Frontal cortex (tissue), 4 donors: ENCODE data around the gene PPP1R9A. TPM values are rescaled to one million over a fixed set of nuclear protein-coding genes. Genes with fewer than 3 reads are reported as not detected.
A peak's percentile ranks its signal among the peaks of the same experiment; 100 is the strongest.

Experiments used
- DNase-seq, 2 donors: peaks; one replicate each; pipeline ENCODE4 v3.0.0; 2012; ENCODE audit warnings: low spot score in 2 of 2
- FAIRE-seq: peaks from 2 replicates; lab custom pipeline; 2012; peaks lifted over from hg19 to GRCh38; lab: Jason Lieb, UNC
- total RNA-seq: library from RNA; depleted of rRNA; stranded (reverse); fragments of >200 nt; gene quantifications from one replicate; pipeline ENCODE4 v1.2.3, GENCODE V29; 2014
- donor health status: control.
- donor health status: control.
- donor health status: control.

PPP1R9A gene
- total RNA-seq, 1 donor from 2014 or later, result 93.3 TPM

DNA sequence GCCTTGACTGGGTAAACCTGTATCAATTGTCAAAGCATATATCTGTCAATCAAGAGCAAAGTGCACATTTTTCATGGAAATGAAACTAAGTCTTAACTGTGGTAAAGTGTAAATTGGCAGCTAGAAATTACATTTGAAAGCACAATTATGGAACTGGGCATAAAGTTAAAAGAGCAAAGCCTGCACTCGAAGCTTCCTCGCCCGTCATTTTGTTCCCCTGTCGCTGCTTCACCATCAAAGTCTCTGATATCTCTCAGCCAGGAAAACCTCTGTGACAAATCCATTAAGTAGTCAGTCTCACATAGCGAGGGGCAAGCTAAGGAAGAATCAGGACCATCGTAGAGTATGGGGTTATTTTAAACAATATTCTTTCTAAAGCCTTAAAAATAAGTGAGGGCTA, 389.1 kb downstream of the PPP1R9A start:
- FAIRE-seq (no peak), DNase-seq (no peak)

DNA sequence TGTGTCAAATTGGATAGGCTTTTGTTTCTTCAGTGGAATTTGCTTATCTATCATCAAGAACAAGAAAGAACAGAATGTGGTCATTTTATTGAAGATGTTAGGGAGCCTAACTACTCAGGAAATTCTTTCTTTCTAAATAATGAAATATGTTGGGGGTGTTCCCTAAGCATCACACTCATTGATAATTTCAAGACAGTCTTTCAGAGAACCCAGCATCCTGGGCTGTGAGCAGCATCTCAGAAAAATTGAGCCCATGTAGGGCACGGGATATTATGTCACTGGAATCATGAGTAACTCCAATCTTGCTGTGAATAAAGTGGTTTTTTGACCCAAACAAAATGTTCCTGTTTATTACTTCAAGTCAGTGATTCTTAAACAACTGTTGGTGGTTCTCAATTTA, 389.6 kb downstream of the PPP1R9A start:
- FAIRE-seq, result no peak

DNA sequence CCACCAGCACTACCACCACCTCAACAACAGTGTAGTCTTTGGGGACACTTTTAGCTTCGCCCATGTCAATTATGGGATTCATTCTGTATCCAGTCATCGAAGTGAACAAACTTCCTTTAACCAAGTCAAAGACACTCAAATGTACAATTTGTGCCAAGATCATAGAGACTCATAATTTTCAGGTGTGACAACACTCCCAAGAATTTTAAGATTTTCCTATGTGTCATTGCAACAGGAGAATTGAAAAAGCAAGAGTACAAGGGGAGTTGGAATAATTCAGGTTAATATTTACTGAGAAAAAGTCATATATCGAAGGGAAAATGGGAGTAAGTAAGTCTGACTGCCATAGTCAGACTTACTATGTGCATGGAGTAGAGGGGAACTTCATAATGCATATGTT, 390.7 kb downstream of the PPP1R9A start:
- no peak for FAIRE-seq
- no peak for DNase-seq

More for the DNA sequence above, 389.6 kb downstream of the PPP1R9A start:
- no peak for DNase-seq

DNA sequence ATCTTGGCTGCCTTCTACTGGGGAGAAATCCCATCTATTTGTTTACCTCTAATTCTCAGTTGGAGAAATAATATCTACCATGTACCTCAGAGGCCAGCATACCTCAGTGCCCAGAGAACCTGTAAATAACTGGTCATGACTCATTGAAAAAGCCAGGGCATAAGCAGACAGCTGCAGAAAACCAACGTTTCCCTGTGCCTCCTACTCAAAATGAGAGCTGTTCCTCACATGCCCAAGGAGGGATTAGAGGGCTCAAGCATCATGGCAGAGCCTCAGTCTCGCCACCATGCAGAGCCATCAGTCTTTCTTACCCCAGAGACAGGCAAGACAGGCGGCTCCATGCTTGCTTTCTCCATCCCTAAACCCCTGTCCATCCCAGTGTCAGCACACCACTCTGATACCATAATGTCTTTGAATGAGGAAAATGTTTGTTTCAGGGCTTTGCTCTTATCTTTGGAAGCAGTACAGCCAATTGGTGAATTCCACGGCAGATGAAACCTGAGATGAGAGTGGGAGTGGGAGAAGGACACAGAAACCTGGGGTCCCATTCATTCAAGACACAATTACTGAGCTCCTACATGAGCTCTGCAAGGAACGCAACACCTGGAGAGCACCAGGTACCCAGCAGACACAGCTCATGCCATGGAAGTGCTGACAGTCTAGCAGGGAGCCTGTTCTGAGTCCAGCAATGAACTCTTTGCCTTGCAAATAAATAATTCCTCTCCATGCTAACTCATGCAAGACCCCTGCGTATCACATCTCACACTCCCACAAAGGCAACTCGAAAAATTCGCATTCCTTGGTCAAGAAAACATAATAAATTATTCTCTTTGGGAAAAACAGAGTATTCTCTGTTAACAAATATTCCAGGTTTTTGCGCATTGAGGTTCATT, 395.9 kb downstream of the PPP1R9A start:
- no peak for FAIRE-seq
- DNase-seq, result no peak

DNA sequence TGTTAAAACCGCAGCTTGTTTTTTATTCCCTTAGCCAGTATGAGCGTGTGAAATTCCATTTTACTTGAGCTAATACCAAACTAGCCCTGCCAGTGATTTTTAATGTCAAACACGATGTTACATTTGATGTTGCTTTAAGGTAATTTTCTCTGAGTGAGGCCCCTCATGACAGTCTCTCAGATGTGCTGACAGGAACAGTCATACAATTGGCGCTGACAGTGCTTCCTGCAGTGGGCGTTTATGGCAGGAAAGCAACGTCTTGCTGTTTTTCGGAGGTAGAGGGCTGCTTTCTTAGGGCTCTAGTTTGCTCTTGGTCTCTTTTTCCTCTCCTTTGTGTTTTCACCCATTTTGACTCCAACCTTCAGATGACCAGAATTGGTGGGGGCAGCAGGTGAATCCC, 397.6 kb downstream of the PPP1R9A start:
- DNase-seq (no peak), FAIRE-seq (no peak)

DNA sequence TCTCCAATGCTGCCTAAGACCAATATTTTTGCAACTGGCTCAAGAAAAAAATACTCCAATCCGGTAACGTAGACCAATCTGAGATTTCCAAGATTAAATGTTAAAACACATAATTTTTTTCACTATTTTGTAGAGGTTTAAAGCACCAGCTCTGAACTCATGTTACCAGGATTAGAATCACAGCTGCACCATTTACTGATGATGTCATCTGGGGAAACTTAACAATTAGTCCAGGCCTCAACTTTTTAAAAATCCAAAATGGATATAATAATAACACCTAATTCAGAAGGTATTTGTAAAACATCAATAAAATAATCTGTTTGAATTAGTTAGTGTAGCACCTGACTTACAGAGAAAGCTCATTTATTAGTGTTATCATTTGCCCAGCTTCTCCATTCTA, 402.6 kb downstream of the PPP1R9A start:
- DNase-seq, result no peak

DNA sequence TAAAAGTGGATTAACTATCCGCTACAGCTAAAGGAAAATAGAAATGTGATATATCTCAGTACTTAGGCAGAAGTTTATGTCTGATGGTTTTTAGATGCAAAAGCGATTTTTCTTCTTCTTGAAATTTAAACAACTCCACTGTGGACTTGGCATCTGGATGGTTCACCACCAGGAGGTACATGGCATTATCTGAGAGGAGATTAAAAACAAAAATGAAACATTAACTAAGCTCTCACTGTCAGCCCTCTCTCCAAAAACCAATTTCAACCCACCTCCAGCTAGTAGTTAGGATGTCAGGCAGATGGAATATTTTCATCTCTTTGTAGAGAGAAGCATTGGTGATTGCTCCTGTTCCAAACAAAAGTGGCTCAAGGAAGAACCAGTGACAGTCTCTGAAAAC, 404.0 kb downstream of the PPP1R9A start:
- FAIRE-seq (no peak), DNase-seq (no peak)

More for the DNA sequence above, 402.6 kb downstream of the PPP1R9A start:
- FAIRE-seq, result no peak

DNA sequence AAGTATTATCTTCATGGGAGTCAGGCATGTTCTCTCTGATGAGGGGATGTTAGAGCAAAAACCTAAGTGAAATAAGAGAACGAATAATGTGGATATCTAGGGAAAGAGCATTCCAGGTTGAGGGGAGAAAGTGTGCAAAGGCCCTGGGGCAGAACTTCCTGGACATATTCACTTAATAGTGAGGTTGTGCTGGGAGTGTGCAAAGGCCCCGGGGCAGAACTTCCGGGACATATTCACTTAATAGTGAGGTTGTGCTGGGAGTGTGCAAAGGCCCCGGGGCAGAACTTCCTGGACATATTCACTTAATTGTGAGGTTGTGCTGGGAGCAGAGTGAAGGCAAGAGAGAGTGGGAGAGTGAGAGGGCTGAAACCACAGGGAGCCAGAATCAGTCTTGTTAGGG, 405.2 kb downstream of the PPP1R9A start:
- FAIRE-seq (no peak), DNase-seq (no peak)

DNA sequence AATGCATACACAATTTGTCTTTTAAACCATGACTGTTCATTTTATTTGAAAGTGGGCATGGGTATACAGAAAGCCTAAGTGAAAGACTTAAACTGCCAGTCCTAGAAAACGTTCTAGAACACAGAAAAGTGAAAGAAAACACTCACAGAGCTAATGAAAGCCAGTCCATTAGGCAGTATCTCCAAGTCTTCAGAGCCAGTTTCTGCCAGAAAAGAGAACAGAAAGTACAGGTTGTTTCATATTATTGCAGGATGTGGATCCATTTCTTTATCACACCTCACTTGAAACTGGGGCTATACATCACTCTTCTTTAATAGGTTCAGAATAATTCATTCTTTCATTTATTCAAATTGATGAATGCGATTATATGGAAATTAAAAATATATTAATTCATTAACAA, 409.2 kb downstream of the PPP1R9A start:
- DNase-seq (no peak), FAIRE-seq (peak; percentile 19)

DNA sequence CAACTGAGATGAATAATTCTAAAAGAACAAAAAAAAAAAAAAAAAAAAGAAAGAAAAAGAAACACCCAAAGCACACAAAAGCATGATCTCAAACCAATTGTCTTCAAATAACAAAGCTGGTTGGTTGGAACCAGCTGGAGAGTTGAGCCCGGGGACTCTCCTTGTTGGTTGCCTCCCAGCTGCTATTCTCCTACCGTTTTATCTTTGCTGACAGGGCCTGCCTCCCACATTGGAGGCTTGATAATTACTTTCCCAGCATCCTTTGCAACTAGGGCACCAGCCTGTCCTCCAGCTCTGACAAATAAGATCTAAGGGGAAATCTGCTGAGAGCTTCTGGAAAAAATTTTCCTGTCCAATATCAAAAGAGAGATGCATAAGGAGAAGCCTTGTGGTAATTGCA, 410.2 kb downstream of the PPP1R9A start:
- DNase-seq (no peak), FAIRE-seq (no peak)

DNA sequence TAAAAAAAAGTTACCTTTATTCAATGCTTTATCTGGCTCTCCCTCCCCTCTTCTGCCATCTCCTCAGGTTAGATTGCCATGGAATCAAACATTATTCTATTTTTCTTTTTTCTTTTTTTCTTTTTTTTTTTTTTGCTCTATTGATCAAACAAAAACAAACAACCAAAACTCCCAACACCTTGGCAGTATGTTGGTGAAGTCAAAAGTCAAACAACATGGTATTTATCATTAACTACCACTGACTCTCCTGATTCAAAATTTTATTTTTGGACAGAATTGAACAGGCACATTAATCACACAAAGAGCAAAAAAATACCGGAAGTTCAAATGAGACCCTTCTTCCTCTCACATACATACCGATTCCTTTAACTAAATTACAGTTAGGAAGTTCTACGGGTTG, 410.6 kb downstream of the PPP1R9A start:
- no peak for DNase-seq
- FAIRE-seq, result no peak

DNA sequence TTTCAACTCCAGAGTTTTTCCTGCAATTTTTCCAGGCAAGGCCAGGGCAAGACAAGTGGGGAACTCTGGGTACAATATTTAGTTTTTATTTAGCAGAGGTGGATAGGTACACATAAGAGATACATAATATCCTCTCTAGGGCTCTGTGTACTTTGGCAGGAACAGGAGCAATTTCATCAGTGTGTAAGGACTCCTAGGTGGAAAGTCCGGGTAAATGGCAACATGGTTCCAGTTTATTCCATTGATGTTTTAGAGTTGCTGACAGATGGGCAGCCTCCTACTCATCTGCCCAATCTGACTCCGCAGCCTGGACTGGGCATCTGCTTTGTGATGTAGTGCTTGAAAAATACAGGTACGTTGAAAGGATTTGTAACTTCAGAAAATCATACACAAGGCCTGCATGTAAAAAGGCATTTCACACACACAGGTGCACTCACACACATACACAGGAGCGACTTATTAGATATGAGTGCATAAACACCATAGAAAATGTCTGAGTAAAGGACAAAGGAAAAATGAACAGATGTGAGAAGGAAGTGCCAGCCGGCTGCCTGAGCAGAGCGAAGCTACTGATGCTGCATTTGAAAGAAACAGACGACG, 411.2 kb downstream of the PPP1R9A start:
- FAIRE-seq (no peak), DNase-seq (no peak)

DNA sequence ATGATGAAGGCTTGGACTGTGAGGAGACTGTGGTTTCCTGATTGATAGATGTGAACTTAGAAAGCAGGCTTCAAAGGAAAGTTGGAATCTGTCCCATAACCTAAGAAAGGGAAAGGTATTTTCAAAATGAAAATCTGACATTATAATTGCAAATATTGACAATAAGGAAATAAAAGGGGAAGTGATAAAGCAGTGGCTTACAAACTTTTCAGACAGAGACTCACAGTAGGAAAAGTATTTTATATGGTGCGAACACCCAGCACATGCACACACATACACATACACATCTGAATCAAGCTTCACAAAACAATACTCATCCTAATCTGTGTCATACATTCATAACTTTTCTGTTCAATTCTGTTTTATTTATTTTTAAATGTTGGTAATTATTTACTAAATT, 412.2 kb downstream of the PPP1R9A start:
- no peak for DNase-seq
- no peak for FAIRE-seq

DNA sequence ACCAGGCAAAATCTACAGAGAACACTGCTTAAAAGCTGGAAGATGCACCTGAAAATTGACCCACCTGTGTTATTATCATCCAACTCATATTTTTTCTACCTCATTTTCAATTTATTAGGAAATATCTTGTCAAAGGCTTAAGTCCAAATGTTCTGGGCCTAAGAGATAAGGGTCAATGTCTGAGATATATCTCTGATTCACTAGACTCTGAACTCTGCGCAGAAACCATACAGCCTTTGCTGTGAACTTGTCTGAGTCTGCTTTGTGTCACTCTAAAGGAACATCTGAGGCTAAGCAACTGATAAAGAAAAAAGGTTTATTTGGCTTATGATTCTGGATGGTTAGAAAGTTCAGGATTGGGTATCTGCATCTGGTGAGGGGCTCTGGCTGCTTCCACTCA, 413.3 kb downstream of the PPP1R9A start:
- FAIRE-seq (no peak), DNase-seq (no peak)

DNA sequence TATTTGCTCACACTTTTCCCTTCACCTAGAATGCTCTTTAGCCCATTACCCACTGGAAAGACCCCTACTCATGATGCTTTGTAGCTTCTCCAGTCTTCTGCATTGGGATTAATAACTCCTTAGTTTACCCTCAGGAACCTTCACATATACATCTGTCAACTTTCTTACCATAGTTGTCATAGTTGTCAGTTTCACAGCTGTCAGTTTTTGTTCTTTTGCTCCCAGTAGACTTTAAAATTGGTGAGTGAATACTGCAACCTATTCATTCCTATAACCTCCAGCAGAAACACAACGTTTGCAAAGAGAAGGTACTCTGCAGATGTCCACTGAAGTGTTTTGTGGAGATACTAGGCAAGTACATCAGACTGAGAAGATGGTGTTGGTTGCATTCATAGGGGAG, 414.3 kb downstream of the PPP1R9A start:
- DNase-seq (no peak), FAIRE-seq (no peak)

DNA sequence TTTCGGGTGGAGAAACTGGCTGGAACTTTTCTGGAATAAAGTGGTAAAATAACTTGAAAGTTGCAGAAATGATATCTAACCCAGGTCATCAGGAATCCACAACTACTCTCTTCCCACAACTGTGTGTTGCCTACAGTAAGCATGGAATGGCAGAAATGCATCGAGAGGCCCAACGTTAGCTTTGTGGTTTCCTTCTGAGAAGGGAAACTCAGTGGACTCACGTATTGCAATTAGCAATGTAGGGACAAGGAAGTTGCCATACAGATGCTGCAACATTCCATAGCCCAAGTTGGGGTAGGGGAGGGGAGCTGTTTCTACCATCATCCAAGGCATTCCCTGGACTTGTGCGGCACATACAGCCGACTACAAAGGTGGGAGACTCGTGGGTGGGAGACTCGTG, 415.0 kb downstream of the PPP1R9A start:
- no peak for DNase-seq
- no peak for FAIRE-seq

DNA sequence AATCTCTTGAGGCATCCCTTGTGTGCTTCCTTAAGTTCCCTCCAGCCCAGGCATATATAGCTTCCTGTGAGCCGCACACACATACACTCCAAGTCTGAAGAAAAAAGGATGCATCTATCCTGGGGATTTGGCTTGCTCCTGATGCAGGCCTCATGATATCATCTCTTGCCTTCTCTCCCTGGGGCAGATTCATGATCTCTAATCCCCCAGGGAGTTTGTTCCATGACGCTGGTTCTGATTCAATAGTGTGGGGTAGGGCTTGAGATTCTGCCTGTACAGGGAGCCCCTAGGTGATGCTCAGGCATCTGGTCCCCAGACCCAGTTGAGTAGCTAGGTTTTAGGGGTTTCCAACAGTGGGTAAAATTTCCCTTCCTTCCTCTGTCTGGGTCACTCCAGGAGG, 415.5 kb downstream of the PPP1R9A start:
- DNase-seq (no peak), FAIRE-seq (no peak)

DNA sequence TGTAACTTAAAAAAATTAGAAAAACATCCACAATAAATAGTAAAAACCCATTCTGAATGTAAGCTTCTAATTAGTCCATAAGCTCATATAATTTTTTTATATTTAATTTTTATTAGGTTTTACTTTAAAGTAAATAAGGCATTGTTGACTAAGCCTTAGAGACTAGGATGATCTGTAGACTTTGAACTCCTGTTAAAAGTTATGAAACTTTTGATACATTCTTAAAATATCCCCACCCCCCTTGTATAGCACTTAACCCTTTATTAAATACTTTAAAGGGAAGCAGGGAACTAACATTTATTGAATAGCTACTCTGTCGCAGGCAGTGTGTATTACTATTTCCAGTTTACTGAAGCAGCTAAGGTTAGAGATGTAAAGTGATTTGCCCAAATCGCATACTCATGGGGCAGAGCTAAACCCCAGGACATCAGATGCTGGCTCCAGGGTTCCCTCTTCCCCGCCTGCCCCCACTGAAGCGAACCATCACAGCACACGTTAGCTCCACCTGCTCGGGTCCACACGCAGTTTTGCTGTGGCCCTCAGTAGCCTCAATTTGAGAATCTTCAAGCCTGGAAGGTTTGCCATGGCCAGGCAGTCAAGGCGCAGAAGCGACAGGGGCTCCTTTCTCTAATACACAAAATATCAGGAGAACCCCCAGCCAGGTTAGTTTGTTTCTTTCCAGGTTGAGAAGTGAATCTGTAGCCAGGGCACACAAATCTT, 416.2 kb downstream of the PPP1R9A start:
- no peak for DNase-seq
- FAIRE-seq, result no peak

DNA sequence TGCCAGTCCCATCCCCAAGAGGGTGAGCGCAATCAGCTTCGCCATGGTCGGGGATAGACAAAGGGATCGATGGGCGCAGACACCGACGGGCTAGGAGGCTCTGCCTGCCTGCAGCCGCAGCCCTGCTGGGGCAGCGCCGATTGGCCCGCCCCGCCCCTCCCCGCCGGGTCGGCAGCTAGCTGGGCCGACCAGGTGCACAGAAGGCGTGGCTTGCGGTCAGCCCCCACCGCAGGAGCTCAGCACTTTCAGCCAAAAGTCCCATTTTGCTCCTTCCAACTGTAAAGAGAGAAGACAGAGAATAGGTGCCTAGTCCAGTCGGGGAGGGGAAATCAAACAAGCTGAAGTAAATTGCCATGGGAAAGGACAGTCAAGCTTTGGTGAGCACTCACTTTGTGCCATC, 417.0 kb downstream of the PPP1R9A start, which contains the start of gene PON1:
PON1 (minus strand) TSS at position 102 of the 400 bp plus-strand sequence; CDS start at position 45, 57 bp downstream.
- FAIRE-seq (no peak), DNase-seq (no peak)

DNA sequence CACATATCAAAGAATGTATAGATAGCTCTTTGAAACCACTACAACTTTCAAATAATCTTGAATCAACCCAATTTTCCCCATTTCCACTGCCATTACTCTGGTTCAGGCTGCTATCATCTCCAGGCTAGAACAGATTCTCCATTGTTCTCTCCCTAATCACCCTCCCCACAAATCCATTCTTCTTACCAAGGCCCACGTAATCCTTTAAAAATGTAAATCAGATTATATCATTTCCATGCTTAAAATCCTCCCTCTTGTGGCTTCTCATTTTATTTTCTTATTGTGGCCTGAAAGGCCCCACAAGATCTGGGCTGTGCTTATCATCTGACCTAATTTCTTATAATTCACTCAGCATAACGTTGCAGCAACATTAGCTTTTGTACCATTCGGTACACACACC, 420.0 kb downstream of the PPP1R9A start:
- FAIRE-seq (no peak), DNase-seq (no peak)
